Fibroblast of skin of abdomen (primary cell): ENCODE measurements around the gene CSTB.
A peak's percentile ranks its signal among the peaks of the same experiment; 100 is the strongest.

Experiments
- DNase-seq: peaks from one replicate; pipeline ENCODE4 v3.0.0-alpha.2; 2013

Gene CSTB

GRCh38 chr21:43767498-43767983 lies 8.6 kb downstream of the CSTB start:
- DNase-seq: no peak

DNA sequence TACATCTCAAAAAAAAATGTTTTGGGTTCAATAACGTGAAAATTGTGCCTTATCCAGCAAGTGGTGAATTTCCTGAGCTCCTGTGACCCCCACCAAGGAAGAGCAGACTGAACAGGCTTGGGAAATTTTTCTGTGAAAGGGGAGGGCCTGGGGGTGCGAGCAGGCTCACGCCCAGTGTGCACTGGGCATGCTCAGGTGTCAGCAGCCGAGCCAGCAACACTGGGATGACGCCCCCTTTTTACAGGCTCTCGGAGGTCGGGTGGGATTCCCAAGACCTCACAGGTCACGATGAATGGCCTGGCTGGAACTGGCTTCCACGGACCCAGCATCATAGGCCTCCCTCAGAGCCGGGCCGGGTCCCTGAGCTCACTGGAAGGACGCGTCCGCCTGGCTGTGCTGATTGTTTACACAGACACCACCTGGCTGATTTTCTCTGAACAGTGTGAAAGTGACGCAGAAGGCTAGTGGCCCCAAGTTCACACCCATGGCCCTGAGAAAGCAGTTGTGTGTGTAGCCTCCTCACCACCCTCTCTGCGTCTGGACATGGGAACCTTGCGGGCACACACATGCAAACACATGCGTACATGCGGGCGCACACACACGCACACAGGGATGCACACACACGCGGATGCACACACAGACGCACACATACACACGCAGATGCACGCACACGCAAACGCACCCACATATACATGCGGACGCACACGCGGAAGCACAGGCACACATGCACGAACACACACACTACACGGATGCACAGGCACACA lies 9.2 kb downstream of the CSTB start:
- no peak for DNase-seq

GRCh38 chr21:43764576-43765495 lies 11.3 kb downstream of the CSTB start:
- DNase-seq: no peak

DNA sequence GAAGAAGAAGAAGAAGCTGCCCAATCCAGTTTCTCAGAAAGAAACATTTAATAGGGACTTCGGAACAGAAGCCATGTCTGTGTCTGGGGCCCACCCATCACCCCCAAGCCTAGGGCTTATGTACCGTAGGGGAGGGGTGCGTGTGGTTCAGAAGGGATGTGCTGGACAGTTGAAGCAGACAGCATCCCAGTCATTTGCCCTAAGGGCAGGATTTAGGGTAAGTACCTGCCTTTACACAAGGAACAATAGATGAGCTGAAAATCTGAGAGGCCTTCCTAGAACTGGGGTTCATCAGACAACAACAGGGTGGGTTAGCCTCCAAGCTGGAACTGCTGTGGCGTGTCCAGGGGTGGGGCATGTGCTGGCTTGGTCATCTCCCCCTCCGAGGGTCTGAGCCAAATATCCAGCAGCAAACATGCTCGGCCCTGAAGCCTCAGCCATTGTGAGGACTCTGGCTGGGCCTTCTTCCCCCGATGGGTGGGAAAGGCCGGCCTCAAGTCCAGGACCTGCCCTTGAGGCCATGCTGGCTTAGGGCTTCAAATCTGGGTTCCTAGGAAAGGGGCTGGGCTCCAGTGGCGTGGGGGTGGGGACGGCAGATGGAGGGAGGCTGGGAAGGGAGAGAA lies 12.1 kb downstream of the CSTB start:
- no peak for DNase-seq

DNA sequence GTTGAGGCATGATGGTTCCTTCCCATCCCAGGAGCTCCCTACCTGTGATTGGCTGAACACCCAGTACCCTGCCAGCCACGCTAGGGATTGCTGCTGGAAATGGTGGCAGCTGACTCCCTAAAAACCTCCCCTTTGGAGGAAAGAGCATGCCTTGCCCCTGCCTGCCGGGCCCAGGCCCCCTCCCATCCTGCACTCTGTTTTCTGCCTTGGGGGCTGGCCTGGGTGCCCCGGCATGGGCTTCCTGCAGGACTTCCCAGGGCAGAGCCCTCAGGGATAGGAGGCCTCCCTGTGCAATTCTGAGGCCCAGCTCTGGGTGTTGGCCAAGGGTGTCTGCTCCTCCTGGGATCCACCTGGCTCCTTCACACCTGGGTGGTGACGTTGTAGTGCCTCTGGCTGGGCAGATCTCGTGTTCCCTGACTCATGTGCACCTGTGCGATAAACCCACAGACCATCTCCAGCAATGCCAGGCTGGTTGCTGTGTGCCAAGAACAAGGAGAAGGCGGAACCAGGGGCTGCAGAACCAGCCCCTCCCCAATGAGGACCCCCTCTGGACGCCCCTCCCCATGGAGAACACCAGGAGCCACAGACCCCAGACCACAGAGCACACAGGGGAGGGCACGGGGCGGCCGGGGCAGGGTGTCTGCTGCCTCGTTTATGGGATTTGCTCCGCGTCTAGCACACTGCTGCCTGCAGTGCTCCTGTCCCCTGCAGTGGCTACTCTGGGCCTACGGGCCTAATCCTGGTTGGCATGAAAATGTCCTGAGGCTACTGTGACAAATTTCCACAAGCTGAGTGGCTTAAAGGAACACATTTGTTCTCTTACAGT lies 13.6 kb downstream of the CSTB start:
- DNase-seq: no peak

DNA sequence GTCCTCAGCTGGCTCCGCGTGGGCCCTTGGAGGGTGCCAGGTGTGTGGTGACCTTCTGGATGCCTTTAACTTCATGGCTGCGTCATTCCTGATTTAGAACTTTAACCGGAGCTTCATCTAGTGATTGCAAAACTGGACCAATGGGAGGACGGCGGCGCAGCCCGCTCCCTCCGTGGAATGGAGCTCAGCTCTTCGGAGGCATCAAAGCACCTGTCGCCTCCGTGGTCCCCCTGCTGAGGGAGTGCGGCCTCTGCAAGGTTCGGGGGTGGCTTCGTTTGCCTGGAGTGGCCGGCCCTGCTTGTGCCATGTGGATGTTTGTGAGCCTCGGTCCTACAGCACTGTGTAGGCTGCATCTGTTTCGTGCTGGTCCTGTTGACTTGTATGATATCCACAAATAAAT lies 14.2 kb downstream of the CSTB start:
- no peak for DNase-seq

DNA sequence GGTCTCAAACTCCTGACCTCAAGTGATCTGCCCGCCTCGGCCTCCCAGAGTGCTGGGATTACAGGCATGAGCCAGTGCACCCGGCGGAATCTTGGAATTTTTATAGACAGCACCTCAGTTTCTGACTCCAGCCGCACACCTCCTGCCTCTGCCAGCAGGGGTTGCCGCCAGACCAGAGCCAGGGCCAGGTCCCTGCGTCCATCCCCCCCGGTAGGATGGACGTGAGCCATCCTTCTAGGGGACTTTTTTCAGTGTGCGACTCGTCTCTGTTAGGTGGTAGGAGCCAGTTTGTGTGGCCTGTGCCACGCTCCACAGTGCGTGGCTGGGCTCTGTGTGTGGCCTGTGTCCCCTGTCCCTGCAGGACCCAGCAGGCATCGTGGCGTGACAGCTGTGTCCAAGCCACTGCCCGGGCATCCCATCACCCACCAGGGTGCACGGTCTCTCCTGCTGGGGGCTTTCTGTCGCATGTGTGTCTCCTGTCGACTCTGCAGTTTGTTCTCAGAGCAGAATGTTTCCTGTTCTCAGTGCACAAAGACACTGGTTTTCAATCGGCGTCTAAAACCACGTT lies 15.6 kb downstream of the CSTB start:
- DNase-seq: no peak

DNA sequence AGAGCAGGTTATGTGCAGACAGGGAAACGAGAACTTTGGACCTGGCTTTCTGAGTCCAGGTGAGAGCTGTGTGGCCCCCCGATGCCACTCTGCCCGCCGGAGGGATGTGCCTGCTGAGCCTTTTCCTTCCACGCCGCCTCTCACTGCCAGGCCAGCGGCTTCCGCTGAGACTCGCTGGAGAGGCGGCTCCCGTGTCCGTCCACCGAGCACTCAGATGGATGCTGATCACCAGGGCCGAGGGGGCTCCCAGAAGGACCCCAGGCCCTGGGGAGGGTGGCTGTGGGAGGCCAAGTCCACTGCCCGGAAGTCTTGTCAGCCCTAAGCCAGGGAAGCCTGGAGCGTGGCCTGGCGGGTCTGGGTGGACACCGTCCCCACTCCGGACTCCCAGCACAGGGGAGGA lies 16.5 kb downstream of the CSTB start:
- DNase-seq: no peak

DNA sequence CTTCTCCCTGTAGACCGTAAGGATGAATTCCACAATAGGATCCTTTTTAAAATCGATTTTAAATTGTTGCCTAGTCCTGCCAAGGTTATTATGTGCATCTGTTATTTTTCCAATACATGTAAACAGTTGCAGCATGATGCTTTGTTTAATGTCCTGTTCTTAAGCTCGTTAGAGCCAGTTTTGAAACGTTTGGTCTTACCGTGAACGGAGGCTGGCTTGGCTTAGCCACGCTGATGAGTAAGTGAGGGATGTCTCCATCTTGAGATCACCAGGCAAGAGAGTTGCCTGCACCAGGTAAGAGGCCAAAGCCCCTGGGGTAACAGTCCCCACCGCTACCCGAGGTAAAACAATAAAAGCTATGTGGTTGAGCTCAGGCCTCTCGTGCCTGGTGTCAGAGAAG lies 17.3 kb downstream of the CSTB start:
- DNase-seq: no peak

DNA sequence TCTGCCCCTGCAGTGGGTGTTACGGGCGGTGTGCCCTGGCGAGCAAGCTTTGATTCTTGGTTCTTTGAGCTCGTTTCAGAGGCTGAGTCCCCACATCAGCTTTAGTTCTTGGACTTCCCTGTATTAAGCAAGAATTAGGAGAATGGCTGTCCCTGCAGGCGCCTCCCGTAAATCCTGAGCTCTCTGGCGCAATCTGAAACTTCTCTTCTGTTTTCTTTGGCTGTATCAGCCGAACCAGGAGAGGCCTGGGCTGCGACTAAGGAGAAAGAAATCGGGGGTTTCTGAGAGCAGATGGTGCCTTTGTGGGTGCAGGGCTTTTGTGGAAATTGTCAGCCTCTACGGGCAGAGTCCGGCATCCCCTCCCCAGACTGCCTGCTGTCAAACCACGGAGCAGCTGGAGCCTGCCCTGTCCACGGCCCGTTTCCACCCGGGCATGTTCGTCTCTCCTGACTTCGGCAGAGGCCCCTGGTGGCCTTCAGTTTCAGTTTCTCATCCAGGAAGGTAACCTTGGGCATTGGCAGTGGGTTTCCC lies 17.9 kb downstream of the CSTB start:
- DNase-seq: peak; percentile 61

- DNase-seq: no peak
These were observed 18.5 kb downstream of the CSTB start for GRCh38 chr21:43757601-43758000.

DNA sequence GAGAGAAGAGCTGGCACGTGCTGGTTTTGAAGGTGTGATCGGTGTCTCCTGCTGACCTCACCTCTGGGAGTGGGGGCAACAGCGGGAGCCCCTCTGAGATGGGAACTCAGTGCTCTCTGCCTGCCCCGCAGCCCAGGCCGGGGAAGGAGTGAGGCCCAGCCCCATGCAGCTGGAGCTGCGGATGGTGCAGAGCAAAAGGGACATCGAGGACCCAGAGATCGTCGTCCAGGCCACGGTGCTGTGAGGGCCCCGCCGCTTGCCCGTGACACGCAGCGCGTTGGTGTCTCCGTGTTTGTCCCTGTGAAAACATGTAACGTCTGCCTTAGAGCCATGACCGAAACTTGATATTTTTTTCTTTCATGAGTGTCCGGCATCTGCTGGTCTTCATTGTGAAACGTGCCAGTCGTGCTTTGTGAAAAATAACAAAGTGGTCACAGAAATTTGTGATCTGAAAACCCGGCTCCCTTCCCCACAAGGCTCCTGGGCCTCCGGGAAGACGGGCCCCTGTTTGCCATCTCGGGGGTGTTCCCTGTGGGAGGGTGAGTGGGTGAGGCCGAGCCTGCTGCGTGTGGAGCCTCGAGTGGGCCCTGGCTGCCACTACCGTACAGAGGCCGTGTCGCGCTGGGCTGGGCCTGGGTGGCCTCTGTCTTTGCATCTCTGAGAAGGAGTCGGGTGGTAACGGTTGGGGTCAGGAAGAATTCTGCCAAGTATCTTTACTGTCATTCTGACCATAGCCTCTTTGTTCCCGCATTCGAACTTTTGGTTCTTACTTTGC lies 20.1 kb downstream of the CSTB start:
- DNase-seq: no peak

DNA sequence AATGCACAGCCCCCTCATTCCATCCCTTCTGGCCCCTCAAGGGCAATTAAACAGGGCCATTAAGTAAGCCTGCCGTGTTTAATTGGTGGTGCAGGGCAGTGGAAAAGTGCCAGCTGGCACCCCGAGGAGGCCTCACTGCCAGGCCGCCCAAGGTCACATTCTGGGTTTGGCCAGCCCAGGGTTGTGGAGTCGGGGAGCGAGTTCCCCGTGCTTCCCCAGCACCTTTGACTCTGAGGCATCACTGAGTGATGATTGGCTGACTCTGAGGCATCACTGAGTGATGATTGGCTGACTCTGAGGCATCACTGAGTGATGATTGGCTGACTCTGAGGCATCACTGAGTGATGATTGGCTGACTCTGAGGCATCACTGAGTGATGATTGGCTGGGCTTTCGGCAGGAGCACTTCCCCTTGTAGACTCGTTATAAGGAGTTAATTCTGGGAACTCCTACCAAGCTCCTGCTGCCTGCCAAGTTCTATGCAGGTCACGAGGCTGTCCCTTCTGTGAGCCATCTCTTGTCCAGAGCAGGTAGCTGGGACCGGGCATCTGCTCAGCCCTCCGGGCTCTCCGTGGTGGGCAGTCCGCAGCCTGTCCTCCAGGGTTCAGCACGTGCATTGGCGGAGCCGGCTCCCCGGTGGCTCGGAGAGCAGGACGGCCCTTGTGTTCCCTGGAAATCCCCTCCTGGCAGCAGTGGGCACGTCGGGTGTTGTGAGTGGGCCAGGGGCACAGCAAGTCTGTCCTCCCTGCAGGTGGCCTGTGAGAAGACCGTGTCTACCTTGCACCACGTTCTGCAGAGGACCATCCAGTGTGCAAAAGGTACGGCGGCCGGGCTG lies 20.9 kb downstream of the CSTB start:
- DNase-seq: no peak

DNA sequence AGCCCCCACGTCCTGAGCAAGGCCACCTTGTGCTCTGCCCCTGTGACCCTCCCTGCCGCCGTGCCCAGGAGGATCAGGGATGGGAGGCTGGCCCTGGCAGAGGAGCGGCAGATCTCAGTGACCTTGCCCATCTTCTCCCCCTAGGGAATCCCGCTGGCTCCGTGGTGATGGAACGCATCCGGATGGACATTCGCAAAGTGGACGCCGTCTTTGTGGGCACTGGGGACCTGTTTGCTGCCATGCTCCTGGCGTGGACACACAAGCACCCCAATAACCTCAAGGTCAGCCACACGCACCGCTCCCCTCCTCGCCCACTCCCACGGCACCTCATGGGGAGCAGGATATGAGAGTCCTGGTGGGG lies 22.7 kb downstream of the CSTB start:
- no peak for DNase-seq

DNA sequence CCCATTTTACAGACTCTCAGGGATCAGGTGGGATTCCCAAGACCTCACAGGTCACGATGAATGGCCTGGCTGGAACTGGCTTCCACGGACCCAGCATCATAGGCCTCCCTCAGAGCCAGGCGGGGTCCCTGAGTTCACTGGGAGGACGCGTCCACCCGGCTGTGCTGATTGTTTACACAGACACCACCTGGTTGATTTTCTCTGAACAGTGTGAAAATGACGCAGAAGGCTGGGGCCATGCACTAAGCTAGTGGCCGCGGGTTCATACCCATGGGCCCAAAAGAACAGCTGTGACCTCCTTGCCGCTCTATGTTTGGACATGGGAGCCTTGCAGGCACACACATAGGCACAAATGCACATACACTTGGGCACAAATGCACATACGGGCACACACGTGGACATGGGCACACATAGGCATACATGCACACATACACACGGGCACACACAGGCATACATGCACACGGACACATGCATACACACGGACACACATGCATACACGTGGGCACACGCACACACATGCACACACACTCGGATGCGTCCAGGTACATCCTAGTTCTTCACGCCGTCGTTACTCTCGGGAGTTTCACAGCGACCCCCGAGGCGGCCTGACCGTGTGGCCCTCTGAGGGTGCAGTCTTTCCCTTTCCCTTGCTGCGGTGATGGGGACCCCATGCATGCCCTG lies 23.2 kb downstream of the CSTB start:
- no peak for DNase-seq

DNA sequence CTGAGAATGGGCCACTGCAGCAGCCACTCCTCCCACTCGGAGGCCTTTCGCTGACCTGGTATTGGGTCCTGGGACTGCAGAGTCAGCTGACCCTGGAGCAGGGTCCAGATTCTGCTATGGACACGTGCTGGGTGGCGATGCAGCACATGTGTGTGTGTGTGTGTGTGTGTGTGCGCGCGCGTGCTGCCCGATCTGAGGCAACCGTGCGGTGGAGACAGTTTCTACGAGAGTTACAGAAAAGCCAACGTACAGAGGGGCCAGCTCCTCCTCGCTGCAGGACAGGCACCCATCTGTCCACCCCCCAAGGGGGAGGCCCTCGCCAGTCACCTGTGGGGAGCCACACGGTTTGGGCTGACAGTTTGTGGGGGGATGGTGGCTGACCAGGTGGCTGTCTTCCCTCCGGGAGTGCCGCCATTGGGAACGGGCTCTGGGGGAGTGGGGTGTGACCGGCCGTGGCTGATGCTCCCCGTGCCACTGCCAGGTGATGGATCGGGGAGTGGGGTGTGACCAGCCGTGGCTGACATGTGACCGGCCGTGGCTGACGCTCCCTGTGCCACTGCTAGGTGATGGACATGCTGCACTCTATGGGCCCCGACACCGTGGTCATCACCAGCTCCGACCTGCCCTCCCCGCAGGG lies 24.0 kb downstream of the CSTB start:
- no peak for DNase-seq

GRCh38 chr21:43750339-43751033 lies 25.6 kb downstream of the CSTB start:
- DNase-seq: no peak

DNA sequence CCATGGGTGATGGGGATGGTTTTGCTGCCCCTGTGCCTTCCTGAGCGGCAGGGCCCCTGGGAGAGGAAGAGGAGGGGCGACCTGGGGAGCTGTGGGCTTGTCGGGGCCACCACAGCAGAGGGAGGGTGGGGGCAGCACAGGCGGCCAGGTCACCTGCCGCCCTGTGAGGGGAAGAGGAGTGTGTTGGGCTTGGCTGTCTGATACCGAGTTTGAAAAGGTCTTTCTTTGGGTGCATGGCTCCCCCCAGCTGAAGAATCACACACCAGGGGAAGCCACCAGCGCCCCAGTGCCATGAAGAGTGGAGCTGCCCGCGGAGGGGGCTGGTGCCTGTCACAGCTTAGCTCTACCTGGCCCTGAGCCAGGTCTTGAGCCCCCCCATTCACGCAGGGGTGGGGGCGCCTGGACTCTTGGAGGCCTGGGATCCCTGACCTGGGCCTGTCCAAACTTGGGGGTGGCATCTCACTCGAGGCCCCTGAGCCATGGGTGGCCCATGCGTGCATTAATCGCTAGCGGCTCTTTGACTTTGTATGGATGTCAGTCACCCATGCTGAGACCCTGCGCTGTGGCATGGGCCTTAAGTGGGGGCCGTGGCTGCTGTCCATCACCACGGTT lies 26.4 kb downstream of the CSTB start:
- DNase-seq: no peak
